AG09309 (cell line): ENCODE data around the gene ACTR8.
A peak's percentile ranks its signal among the peaks of the same experiment; 100 is the strongest.

Experiments
- DNase-seq: peaks from one replicate; pipeline ENCODE4 v3.0.0-alpha.2; 2010; ENCODE audit warnings: low read depth
- H3K4me3 ChIP-seq: 2 replicates; pipeline ENCODE4 v1.5.1; 2011; ENCODE audit warnings: mild to moderate bottlenecking, low read depth, low read length, moderate library complexity; ENCODE audit not compliant: control insufficient read depth
- TF ChIP-seq, protein P1 (sequence below): IDR thresholded peaks from 2 replicates; pipeline ENCODE4 v1.5.1; 2011; ENCODE audit warnings: mild to moderate bottlenecking, low read depth, low read length, inconsistent platforms; ENCODE audit not compliant: insufficient read depth, control insufficient read depth; ENCODE audit errors: missing control alignments

Gene ACTR8

DNA sequence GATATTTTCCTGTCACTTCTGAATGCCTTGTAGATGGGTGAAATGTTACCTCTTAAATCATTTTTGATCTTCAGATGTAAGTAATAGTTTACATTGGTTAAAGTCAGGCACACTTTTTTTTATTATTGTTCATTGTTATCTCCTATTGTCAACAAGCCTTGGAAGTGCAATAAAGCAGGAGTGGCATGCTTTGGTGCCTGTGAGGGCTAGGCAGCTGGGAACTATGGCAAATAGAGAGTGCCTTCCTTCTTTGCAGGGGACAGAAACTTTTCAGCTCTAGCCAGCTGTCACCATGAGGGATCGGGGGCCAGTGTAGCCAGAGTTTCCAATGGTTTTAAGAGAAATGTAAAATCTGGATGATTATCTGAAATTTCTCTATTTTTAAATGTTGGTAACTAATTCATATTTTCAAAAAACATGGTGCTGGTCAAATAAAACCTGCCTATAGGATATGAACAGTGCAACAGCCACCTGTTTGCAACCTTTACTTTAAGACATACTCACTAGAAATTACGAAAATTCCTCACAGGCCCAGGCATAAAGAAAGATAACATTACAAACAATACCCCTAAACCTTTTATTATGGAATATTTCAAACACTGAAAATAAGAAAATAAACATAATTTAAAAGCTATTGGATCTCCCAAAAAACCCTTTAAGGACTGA lies 18.8 kb upstream of the ACTR8 start:
- TF ChIP-seq, protein P1, sequence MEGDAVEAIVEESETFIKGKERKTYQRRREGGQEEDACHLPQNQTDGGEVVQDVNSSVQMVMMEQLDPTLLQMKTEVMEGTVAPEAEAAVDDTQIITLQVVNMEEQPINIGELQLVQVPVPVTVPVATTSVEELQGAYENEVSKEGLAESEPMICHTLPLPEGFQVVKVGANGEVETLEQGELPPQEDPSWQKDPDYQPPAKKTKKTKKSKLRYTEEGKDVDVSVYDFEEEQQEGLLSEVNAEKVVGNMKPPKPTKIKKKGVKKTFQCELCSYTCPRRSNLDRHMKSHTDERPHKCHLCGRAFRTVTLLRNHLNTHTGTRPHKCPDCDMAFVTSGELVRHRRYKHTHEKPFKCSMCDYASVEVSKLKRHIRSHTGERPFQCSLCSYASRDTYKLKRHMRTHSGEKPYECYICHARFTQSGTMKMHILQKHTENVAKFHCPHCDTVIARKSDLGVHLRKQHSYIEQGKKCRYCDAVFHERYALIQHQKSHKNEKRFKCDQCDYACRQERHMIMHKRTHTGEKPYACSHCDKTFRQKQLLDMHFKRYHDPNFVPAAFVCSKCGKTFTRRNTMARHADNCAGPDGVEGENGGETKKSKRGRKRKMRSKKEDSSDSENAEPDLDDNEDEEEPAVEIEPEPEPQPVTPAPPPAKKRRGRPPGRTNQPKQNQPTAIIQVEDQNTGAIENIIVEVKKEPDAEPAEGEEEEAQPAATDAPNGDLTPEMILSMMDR: no peak
- H3K4me3 ChIP-seq: no peak overlapping the region
- no peak for DNase-seq

DNA sequence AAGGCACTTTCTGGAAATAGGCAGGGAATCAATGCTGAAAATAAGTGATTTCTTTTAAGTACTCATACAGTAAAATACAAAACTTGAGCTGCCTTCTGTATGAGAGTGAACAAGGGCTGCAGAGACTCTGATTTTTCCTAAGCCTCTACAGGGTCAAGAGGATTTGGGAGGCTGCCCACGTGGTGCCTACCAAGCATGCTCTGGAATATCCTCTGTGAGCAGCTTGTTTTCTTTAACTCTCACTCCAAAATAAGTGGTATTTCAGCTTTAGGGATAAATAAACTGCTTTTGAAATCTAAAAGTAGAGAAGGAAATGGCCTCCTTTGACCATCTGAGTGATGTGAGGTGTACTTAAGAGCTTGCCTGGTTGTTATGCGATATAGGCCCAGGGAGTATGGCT lies 17.8 kb upstream of the ACTR8 start:
- no peak overlapping the region for H3K4me3 ChIP-seq
- TF ChIP-seq, protein P1: no peak
- no peak for DNase-seq

DNA sequence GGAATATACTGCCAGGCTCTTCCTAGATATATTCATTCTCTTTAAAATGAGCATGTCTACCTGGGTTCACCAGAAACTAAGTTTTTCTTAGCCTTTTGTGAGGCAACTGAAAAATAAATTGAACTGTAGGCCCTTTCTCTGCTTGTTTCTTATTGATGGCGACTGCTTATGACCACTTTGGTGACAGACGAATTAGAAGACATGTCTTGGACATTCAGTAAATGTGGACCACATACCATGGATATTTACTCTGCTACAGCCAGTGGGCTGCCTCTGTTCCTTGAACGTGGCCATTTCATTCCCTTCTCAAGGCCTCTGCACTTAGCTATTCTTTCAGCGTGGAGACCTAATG lies 10.3 kb upstream of the ACTR8 start:
- TF ChIP-seq, protein P1: no peak
- peak overlapping the region; percentile 72 for H3K4me3 ChIP-seq
- no peak for DNase-seq

DNA sequence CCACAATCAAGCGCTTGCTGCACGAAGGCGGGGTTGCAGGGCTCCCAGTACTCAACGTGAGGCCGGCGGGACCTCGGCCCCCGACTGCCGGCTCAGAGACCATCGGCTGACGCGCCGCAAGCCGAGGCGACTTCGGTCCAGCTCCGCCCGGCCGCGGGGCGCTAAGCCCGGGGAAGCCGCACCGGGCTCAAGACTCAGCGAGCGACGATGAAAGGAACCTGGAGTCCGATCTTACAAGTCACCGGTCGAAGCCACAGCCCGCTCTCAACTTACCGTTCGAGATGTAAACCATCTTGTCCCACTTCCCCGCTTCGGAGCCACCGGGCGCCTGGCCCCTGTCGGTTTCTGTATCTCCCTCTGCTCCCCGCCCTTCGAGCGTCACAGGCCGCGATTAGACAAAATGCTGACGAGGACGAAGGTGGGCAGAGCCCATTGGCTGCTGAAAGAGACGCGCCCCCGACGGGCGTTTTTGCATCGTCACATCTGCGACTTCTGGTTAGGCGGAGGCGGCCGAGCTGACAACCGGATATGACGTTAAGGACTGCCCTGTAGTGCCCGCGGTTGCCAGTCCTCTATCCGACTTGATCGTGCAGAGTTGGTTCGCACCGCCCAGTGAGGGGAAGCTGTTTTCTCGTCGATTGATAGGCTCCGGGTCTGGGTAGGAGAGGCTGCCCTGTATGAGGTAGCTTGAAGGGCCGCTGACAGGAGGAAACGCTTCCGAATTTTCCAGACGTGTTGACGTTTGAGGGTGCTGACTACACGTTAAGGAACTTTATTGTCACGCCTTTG lies 9.7 kb upstream of the ACTR8 start, which contains the start of gene SELENOK:
SELENOK (minus strand) TSS at position 363 of the 789 bp plus-strand sequence.
- peak; percentile 96 for DNase-seq
- H3K4me3 ChIP-seq: peak within 1 kb of the TSS; percentile 72
- TF ChIP-seq, protein P1: no peak

DNA sequence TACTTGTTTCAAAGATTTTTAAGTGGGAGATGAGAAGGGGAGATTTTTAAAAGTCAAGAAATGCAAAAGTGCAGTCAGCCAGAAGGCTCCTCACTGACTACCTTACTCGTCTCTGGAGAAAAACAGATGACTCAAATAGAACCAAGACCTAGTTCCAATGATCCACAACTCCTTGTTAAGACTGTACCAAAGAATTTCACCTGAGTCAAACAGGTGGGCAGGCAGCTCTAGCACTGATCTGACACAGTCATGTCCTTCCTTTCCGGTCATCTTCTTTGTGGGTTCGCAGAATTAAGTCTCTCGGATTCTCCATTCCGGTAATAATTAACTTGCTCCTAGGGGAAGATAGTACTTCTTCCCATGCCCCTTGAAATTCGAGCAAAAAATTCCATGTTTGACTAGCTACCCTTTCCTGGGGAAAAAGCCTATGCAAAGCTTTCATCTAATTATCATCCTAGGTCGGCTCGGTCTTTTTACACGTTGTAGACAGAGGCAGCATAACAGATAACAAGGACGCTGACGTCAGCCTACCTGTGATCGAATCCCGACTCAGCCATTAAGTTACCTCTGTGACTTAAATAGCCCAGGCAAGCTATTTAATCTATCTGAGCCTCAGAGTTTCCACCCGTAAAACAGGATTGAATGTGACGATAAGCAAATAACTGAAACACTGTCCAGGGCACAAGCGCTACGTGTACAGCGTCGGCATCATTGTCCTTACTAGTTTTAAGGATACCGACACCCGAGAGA lies 8.9 kb upstream of the ACTR8 start:
- DNase-seq: no peak
- TF ChIP-seq, protein P1: no peak
- peak overlapping the region; percentile 72 for H3K4me3 ChIP-seq

DNA sequence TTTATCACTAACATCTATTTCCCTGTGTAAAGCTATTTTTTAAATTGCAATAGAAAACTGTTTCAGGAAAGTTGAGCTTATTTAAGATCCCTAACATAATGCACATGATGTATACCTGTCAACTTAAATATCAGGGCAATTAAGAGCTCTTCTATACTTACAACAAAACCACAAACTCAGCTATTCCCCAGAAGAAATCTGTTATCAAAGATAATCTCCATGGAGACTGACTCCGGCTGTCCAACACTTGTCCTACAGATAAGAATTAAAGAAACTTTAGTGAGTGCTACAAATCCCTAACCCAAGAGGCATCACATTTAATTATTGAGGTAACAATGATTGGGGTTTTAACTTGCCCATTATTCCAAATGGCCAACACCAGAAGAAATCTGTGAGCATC lies 6.3 kb upstream of the ACTR8 start:
- H3K4me3 ChIP-seq: no peak overlapping the region
- DNase-seq: no peak
- TF ChIP-seq, protein P1: no peak
